Left hindlimb (tissue), 1 donor: ENCODE results near the gene EML5.

ENCODE experiments used
- DNase-seq: peaks from one replicate; pipeline ENCODE4 v3.0.0-alpha.2; 2018

EML5 gene

GRCh38 chr14:88698651-88699050 is 94.1 kb downstream of the EML5 start:
- DNase-seq = no peak

DNA sequence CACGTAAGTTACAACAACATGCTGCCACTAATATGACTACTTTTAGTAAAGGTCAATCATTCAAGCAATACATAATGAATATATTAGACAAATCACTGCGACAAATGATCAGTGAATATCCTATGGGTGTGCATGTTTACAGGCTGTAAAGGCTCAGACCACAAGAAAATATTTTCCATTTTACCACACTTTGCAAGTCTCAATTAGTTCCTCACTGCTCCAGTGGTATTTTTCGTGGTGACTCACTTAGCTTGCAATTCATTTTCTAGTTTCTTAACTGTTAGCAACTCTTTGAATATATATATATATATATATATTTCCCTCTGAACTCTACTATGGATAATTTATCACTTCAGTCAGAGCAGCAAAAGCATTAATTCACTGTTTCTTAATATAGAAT is 96.9 kb downstream of the EML5 start:
- DNase-seq = no peak

DNA sequence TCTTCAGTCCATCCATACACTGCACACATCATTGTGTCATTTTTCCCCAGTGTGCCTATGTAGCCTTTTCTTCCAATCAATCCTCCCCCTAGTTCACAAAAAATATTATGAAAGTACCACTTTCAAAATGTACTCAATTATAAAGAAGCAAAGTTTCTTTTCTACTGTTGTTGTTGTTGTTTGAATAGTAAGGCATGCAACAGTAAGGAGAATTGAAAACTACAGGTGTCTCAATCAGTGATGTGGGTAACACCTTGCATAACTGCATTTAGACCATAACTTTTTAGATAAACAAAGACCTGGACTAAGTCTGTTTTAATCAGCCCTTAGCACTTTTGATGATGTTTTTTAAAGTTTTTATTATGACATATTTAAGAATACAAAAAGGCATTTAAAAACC is 104.4 kb downstream of the EML5 start:
- DNase-seq = no peak

DNA sequence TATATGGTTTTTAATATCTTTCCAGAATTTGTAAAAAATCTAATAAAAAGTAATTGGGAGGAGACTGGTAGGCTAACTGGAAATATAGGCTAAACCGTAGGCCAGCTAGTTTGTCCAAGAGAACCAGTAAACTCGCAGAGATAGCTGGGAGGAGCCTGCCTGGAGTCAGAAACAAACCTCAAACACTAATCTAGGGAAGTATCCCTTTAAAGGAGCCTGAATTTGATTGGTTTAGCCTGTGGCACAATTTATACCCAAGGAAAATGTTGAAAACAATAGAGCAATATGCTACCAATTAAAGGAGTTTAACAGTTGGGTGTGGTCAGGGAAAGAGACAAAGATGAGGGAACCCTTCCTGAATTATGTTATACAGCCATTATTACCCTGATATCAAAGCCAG is 109.6 kb downstream of the EML5 start:
- DNase-seq = no peak

DNA sequence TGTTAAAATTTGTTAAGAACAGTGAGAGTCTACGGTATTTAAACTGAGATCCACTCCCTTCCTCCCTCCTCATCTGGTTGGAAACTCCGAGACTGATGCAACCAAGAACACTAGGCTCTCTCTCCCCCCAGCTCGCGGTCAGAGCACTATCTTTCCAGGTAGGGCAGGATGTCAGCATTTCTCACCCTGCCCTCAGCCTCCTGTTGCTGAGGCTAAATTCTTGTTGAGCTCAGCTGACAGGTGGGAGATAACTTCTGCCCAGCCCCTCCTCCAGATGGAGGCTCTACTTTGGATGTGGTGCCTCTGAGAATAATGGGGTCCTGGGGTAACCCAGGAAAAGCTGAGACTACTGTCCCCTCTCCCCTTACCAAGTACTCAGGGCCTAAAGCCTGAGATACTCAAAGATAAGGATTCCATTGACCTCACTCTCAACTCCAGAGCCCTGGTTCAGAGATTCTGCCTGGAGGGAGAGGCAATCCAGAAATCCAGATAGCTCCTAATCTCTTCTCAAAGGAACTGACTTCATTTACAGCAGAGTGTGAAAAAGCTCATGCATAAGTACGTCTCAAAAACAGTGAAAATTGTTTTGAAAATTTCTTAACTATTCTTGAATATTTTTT is 110.1 kb downstream of the EML5 start:
- no peak for DNase-seq

- no peak for DNase-seq
Observed at GRCh38 chr14:88681755-88682494, 110.8 kb downstream of the EML5 start.

- DNase-seq = no peak
Observed at GRCh38 chr14:88669346-88669745, 123.4 kb downstream of the EML5 start.

DNA sequence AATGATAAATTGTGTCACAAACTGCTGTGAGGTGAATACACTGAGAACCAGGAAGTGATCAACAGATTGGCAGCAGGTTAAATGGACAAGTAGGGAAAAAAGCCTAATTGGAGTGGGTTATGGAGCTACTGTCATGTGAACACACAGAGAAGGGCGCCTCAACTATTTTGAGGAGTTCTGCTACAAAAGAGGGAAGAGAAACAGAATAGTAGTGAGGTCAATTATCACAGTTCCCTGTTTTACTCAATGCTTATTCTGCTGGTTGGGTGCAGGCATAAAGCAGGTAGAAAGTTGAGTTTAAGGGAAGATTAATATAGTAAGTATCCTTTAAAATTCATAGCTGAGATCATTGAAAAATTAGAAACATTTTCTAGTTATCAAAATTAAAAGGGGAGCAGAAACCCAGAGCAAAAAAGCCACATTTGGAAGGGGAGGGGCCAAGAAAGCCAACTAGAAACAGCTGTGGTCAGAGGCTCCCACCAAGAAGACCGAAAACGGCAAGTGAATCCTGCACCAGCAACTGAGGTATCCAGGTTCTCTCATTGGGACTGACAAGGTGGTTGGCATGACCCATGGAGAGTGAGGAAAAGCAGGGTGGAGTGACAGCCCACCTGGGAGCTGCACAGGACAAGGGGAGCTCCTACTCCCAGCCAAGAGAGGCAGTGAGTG is 124.2 kb downstream of the EML5 start:
- DNase-seq = no peak

- DNase-seq = peak; percentile 42
Observed at GRCh38 chr14:88667555-88668273, 125.0 kb downstream of the EML5 start.

- DNase-seq = no peak
Observed at GRCh38 chr14:88660056-88660455, 132.7 kb downstream of the EML5 start.

DNA sequence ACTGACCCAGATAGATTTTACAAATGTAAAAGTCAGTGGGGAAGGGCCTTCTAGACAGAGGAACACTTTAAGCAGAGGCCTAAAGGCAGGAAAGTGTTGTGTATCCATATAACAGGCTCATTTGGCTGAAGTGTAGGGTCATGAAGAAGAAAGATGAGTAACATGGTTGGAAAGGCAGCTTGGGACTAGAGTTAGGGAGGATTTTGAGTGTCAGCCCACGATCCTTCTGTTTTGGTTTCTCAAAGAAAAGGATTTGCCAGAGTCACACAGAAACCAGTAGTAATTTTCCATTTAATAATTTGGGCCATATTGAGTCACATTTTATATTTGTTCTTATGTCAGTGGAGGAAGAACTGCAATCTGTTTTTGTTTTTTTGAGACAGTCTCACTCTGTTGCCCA is 153.5 kb downstream of the EML5 start:
- DNase-seq = no peak

GRCh38 chr14:88632512-88632911 is 160.2 kb downstream of the EML5 start:
- no peak for DNase-seq

GRCh38 chr14:88631091-88631490 is 161.7 kb downstream of the EML5 start:
- DNase-seq = no peak

- DNase-seq = no peak
Observed at GRCh38 chr14:88630565-88630964, 162.2 kb downstream of the EML5 start.

DNA sequence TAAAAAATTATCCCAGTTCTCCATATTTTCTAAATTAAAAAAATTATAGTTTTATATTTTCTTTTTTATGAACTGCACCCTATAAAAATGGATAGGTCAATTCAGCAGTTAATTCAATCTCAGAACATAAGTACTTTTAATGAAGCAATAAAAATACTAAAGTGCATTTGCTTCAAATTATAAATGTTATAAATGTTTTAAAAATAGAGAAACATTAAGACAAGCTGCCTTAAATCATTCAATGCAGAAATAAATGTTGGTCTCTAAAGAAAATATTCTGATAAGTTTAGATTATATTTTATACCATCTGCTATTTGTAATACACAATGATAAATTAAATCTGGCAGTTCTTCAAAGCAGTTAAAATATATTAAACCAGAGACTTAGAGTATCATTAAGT is 164.3 kb downstream of the EML5 start:
- DNase-seq = no peak

DNA sequence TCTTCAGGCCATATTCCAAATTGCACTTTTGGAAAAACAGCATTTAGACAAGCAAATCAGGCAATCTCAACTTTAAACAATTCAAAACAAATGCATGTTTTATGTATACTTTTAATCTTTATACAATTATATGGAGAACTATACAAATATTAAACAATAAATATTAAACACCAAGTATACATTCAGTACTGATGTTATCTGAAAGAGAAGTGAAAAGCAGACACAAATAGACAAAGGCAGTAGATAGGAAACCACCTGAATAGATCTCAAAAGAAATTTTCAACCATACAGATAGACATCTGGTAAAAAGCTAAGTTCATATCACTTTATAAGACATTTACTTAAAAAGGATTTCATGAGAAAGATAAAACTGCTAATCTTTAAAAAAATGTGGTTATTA is 164.7 kb downstream of the EML5 start:
- DNase-seq = no peak

GRCh38 chr14:88625671-88626070 is 167.1 kb downstream of the EML5 start:
- no peak for DNase-seq

DNA sequence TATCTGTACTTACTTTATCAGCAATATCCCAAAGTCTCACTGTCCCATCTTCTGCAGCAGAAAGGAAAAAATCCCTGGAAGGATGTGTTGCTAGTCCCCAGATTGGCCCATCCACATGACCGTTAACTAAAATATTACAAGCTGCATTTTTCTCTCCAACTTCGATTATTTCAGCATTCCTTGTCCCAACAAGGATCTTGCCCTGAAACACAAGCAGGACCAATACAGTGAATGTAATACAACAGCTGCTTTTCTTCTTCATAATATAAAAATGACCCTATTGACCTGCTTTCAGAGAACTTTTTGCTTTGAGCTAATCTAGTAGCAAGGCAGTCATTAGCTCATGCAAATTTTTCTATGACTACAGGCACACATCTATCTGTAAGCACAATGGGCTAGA is 171.7 kb downstream of the EML5 start:
- DNase-seq = no peak

DNA sequence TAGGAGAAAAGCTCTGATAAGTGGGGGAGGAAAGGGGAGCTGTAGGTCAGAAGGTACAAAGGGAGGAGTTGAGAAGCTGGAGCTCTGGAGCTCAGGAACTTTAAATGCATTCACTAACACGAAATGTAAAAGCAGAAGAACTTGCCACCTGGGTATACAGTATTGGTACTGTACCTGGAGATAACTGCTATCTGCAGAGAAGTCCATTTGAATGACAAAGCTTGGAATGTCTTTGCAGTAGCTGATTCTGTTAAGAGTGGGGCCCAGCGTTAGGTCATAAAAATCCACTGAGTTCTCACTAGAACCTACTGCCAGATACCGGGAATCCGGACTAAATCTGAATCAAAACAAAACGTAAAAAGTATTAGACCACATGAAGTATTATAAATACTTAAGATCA is 174.3 kb downstream of the EML5 start:
- DNase-seq = no peak

- DNase-seq = no peak
Observed at GRCh38 chr14:88617479-88617878, 175.3 kb downstream of the EML5 start.

DNA sequence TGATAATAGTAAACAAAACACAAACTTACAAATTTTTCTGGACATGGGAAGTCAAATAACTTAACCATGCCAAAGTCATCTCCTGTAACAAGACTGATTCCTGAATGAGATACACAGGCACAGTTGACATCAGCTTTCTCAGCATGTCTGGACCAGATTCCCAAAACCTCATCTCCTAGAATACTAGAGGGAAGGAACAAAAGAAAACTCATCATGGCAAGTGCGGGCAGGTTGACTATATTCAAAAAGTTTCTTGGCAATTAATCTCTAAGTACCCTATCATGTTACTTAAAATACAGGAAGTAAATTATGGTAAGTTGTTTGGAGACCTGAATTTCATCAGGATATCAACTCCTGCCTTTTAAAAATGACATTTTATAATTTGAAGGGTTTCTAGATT is 176.1 kb downstream of the EML5 start:
- no peak for DNase-seq

GRCh38 chr14:88614218-88614907 is 178.4 kb downstream of the EML5 start:
- DNase-seq = no peak

- DNase-seq = no peak
Observed at GRCh38 chr14:88613552-88614010, 179.2 kb downstream of the EML5 start.
